NCI-H510A (cell line): ENCODE measurements around the gene GALNT14.

Experiments used
- DNase-seq: peaks from one replicate; lab custom pipeline; 2025; lab: John Stamatoyannopoulos, UW

The GALNT14 gene

GRCh38 chr2:31086590-31086989 is 51.6 kb downstream of the GALNT14 start:
- DNase-seq: no peak

GRCh38 chr2:31083234-31083993 is 54.8 kb downstream of the GALNT14 start:
- no peak for DNase-seq

- no peak for DNase-seq
Measured at GRCh38 chr2:31082002-31082401, 56.2 kb downstream of the GALNT14 start.

GRCh38 chr2:31081492-31081891 is 56.7 kb downstream of the GALNT14 start:
- no peak for DNase-seq

- no peak for DNase-seq
Measured at GRCh38 chr2:31080361-31080760, 57.9 kb downstream of the GALNT14 start.

- DNase-seq: no peak
Measured at GRCh38 chr2:31079665-31080064, 58.6 kb downstream of the GALNT14 start.

GRCh38 chr2:31078579-31079105 is 59.6 kb downstream of the GALNT14 start:
- no peak for DNase-seq

- DNase-seq: no peak
Measured at GRCh38 chr2:31078011-31078410, 60.2 kb downstream of the GALNT14 start.

- no peak for DNase-seq
Measured at GRCh38 chr2:31075941-31076590, 62.2 kb downstream of the GALNT14 start.

- no peak for DNase-seq
Measured at GRCh38 chr2:31075431-31075830, 62.8 kb downstream of the GALNT14 start.

- no peak for DNase-seq
Measured at GRCh38 chr2:31071741-31072140, 66.5 kb downstream of the GALNT14 start.

GRCh38 chr2:31070339-31071125 is 67.7 kb downstream of the GALNT14 start:
- no peak for DNase-seq

GRCh38 chr2:31069643-31070325 is 68.5 kb downstream of the GALNT14 start:
- DNase-seq: no peak

GRCh38 chr2:31067259-31067658 is 71.0 kb downstream of the GALNT14 start:
- DNase-seq: no peak

GRCh38 chr2:31066551-31066950 is 71.7 kb downstream of the GALNT14 start:
- no peak for DNase-seq

GRCh38 chr2:31066086-31066485 is 72.2 kb downstream of the GALNT14 start:
- DNase-seq: no peak

GRCh38 chr2:31065356-31065755 is 72.9 kb downstream of the GALNT14 start:
- DNase-seq: no peak

GRCh38 chr2:31060397-31060796 is 77.8 kb downstream of the GALNT14 start:
- DNase-seq: no peak

- DNase-seq: no peak
Measured at GRCh38 chr2:31058096-31059035, 79.9 kb downstream of the GALNT14 start.

GRCh38 chr2:31057691-31058090 is 80.5 kb downstream of the GALNT14 start:
- no peak for DNase-seq

GRCh38 chr2:31055938-31056337 is 82.3 kb downstream of the GALNT14 start:
- DNase-seq: no peak
